ENCODE measurements around the gene FLNB.

DNA sequence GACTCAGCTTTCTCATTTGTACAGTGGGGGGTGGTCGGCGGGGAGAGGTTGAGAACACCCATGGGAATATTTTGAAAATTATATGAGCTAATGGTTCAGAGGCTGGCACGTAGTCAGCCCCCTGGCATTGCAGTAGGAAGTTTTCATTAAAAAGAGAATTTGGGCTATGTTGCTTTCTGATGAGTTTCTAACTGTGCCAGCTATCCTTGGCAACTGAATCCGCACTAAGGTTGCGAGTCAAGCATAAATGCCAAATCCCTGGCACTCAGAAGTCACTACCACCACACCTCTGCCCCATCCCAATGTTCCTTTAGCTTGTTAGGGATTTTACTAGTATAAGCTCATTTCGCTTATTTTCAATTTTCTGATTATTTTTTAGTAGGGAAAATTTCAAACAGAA, 111.0 kb downstream of the FLNB start:
- TF ChIP-seq CTCF (conservative IDR thresholded peaks at IDR 0.05; ENCODE audit: low read depth, low read length): no peak
- no peak for TF ChIP-seq EZH2 (IDR thresholded peaks at IDR 0.05; ENCODE audit: borderline replicate concordance, low read depth, low read length, poor library complexity, severe bottlenecking)

All from A673 (cell line).